A549 (cell line): Measurements from ENCODE around the gene PHRF1. TPM values are rescaled to one million over a fixed set of nuclear protein-coding genes. Genes with fewer than 3 reads are reported as not detected.
A peak's percentile ranks its signal among the peaks of the same experiment; 100 is the strongest.
"Not testable (repeated sequence)": the region's sequence is repeated elsewhere in the genome, so short reads cannot be mapped to it uniquely, and the experiment has no call there.

Source experiments
- ATAC-seq, 2 experiments: fragments of 200-7000 bp in 1 of 2; fragments of >200 bp in 1 of 2; cut with Nextera tagmentation in 1 of 2; cut with Tn5 transposase in 1 of 2; 3 replicates each; pipeline versions ENCODE4 v1.8.0 to v1.9.1; 2018 to 2020; ENCODE audit warnings: mild to moderate bottlenecking in 1 of 2, moderate library complexity in 1 of 2
- CTCF ChIA-PET: fragments of 300-600 bp; sonication (Branson Sonifier 250); formaldehyde crosslinking; extraction: SDS; loops from one replicate; lab custom pipeline; 2021; ENCODE audit warnings: antibody characterized with exemption, inconsistent platforms; lab: Yijun Ruan, JAX
- POLR2A ChIA-PET: fragments of 350-600 bp; formaldehyde crosslinking; extraction: SDS; loops from one replicate; lab custom pipeline; 2021; ENCODE audit warnings: antibody characterized with exemption, inconsistent platforms; lab: Yijun Ruan, JAX
- DNase-seq, 2 experiments: peaks; one replicate each; pipeline versions ENCODE4 v3.0.0 to v3.0.0-alpha.2; 2011 to 2016; ENCODE audit warnings: low read depth in 1 of 2, low spot score in 1 of 2
- FAIRE-seq: peaks from 2 replicates; lab custom pipeline; 2011; peaks lifted over from hg19 to GRCh38; lab: Jason Lieb, UNC
- H3K27ac ChIP-seq, 2 experiments: fragments of >200 bp; sonication (Bioruptor Twin); formaldehyde crosslinking; 3 replicates each; pipeline ENCODE4 v1.5.1; 2016 to 2017
- H3K4me1 ChIP-seq: fragments of >200 bp; sonication (Bioruptor Twin); formaldehyde crosslinking; 3 replicates; pipeline ENCODE4 v1.6.1; 2016
- H3K4me2 ChIP-seq: fragments of >200 bp; sonication (Bioruptor Twin); formaldehyde crosslinking; 3 replicates; pipeline ENCODE4 v1.6.1; 2016
- H3K4me3 ChIP-seq: fragments of >200 bp; sonication (Bioruptor Twin); formaldehyde crosslinking; 3 replicates; pipeline ENCODE4 v1.5.1; 2016
- H3K9me3 ChIP-seq: fragments of >200 bp; sonication (Bioruptor Twin); formaldehyde crosslinking; 3 replicates; pipeline ENCODE4 v1.6.1; 2016
- ATOH8 ChIP-seq: fragments of 250-450 bp; sonication (Bioruptor Pico); IDR thresholded peaks from 2 replicates; pipeline ENCODE4 v1.5.0; 2020; ENCODE audit warnings: low read depth, mild to moderate bottlenecking, moderate library complexity
- CEBPB ChIP-seq, 2 experiments: fragments of >200 bp in 1 of 2; sonication (Bioruptor Twin) in 1 of 2; formaldehyde crosslinking in 1 of 2; IDR thresholded peaks; 2 replicates each; pipeline ENCODE4 v1.6.1; 2012 to 2016
- ELK1 ChIP-seq: fragments of 150-350 bp; IDR thresholded peaks from 2 replicates; pipeline ENCODE4 v1.6.1; 2014; ENCODE audit warnings: low read depth, mild to moderate bottlenecking, low read length
- ESRRA ChIP-seq: fragments of 150-350 bp; IDR thresholded peaks from 2 replicates; pipeline ENCODE4 v1.6.1; 2014; ENCODE audit warnings: mild to moderate bottlenecking, low read length, borderline replicate concordance
- FOSB ChIP-seq: fragments of 250-450 bp; sonication (Bioruptor Pico); IDR thresholded peaks from 2 replicates; pipeline ENCODE4 v1.5.0; 2020; ENCODE audit warnings: mild to moderate bottlenecking, moderate library complexity
- FOSL2 ChIP-seq, 2 experiments: fragments of 450-650 bp in 1 of 2; fragments of >200 bp in 1 of 2; sonication (Bioruptor Twin) in 1 of 2; formaldehyde crosslinking; IDR thresholded peaks; 2 replicates each; pipeline versions ENCODE4 v1.5.0 to v1.6.1; 2016 to 2020; ENCODE audit warnings: mild to moderate bottlenecking in 1 of 2, moderate library complexity in 1 of 2
- HEYL ChIP-seq: fragments of 250-450 bp; sonication (Bioruptor Pico); IDR thresholded peaks from 2 replicates; pipeline ENCODE4 v1.8.0; 2021; ENCODE audit warnings: mild to moderate bottlenecking, moderate library complexity
- JUN ChIP-seq, 2 experiments: fragments of >200 bp; sonication (Bioruptor Twin); formaldehyde crosslinking; IDR thresholded peaks; 2 replicates in 1 of 2; 3 replicates in 1 of 2; pipeline ENCODE4 v1.6.1; 2016 to 2017
- MAX ChIP-seq: IDR thresholded peaks from 2 replicates; pipeline ENCODE4 v1.6.1; 2012
- PBX3 ChIP-seq: IDR thresholded peaks from 2 replicates; pipeline ENCODE4 v1.6.1; 2012
- PHF8 ChIP-seq: fragments of 200-600 bp; sonication (generic); IDR thresholded peaks from 2 replicates; pipeline ENCODE4 v1.6.1; 2016; ENCODE audit warnings: low read depth, mild to moderate bottlenecking, antibody characterized with exemption, moderate library complexity, borderline replicate concordance
- POLR2AphosphoS2 ChIP-seq: conservative IDR thresholded peaks from 2 replicates; pipeline ENCODE4 v1.6.1; 2012; ENCODE audit warnings: low read length, improper control_type of control experiment, inconsistent platforms
- RARB ChIP-seq: fragments of 250-450 bp; sonication (Bioruptor Pico); IDR thresholded peaks from 2 replicates; pipeline ENCODE4 v1.8.0; 2021; ENCODE audit warnings: mild to moderate bottlenecking, moderate library complexity
- REST ChIP-seq: fragments of 200-600 bp; sonication (generic); IDR thresholded peaks from 2 replicates; pipeline ENCODE4 v1.6.1; 2016; ENCODE audit warnings: antibody characterized with exemption, mild to moderate bottlenecking, moderate library complexity
- TFCP2L1 ChIP-seq: fragments of 250-450 bp; sonication (Bioruptor Pico); IDR thresholded peaks from 2 replicates; pipeline ENCODE4 v1.5.0; 2021; ENCODE audit warnings: mild to moderate bottlenecking
- TP53 ChIP-seq: fragments of 250-450 bp; sonication (Bioruptor Pico); IDR thresholded peaks from 2 replicates; pipeline ENCODE4 v1.5.0; 2021; ENCODE audit warnings: mild to moderate bottlenecking, moderate library complexity
- WGBS: methylation state at CpG from one replicate; pipeline ENCODE4 v1.1.6; 2017; ENCODE audit errors: missing lambda C conversion rate; 5-methylcytosine and 5-hydroxymethylcytosine counted together
- polyA plus RNA-seq, 4 experiments: library from polyadenylated mRNA; depleted of rRNA in 3 of 4; stranded (reverse); fragments of >200 nt; fragmentation: RNase III in 1 of 4; extraction: RNeasy Plus Mini Kit Qiagen cat#74134 plus additional on column Dnase treatment in 1 of 4; gene quantifications; 2 replicates in 3 of 4; 3 replicates in 1 of 4; pipeline ENCODE4 v1.2.3, GENCODE V29; 2011 to 2017

The PHRF1 gene
- polyA plus RNA-seq, 2 of the 4 experiments (the other 2 are of a cell fraction) = 10.8 to 25.3 TPM

- CTCF ChIA-PET = interaction anchor here (1.1 kb wide), 1 partner anchor 96 kb away, joined by 4 read pairs; no protein-coding TSS in a partner anchor
- H3K4me2 ChIP-seq = no peak overlapping the region
- POLR2A ChIA-PET = no interaction called here
- TF ChIP-seq ATOH8 (CRISPR knock-in tag) (no peak), FOSL2 (IDR thresholded peaks at IDR 0.05) (no peak), FOSL2 (CRISPR knock-in tag; IDR thresholded peaks at IDR 0.05) (peak; percentile 18; the same call in 1 of the 2 replicates)
- H3K9me3 ChIP-seq = no peaks in the 10 kb centered on the region
- ATAC-seq = no peak
- no peak for FAIRE-seq
- no peak overlapping the region for H3K4me3 ChIP-seq
- no peak for DNase-seq
- peaks cover 8% of the 10 kb centered on the region for H3K4me1 ChIP-seq
- 90% methylated on average over 10 of the region's 10 CpGs for WGBS
- H3K27ac ChIP-seq = no peak overlapping the region
Measured at GRCh38 chr11:650482-650881, 74.2 kb downstream of the PHRF1 start.

GRCh38 chr11:653136-653535 is 76.9 kb downstream of the PHRF1 start:
- H3K9me3 ChIP-seq, H3K4me2 ChIP-seq, DNase-seq, POLR2A ChIA-PET, FAIRE-seq, ATAC-seq, H3K27ac ChIP-seq, H3K4me3 ChIP-seq: not testable (repeated sequence)
- 88% methylated on average over 14 of the region's 14 CpGs for WGBS
- H3K4me1 ChIP-seq = peaks cover 14% of the 10 kb centered on the region
- CTCF ChIA-PET = interaction anchor here (0.7 kb wide), 1 partner anchor 69 kb away, joined by 3 read pairs; no protein-coding TSS in a partner anchor

GRCh38 chr11:653837-654236 is 77.6 kb downstream of the PHRF1 start:
- WGBS = 92% methylated on average over 12 of the region's 15 CpGs
- FAIRE-seq = no peak
- H3K4me2 ChIP-seq = no peak overlapping the region
- no peak overlapping the region for H3K4me3 ChIP-seq
- ATAC-seq = peak in 1 of 2 experiments; percentile 21; a peak in 2 of 6 replicates
- TF ChIP-seq TP53 (CRISPR knock-in tag) (no peak), JUN (IDR thresholded peaks at IDR 0.05) (no peak), POLR2AphosphoS2 (no peak), HEYL (CRISPR knock-in tag) (no peak), TFCP2L1 (CRISPR knock-in tag) (no peak), PHF8 (no peak)
- TF ChIP-seq, all 56 proteins: peak for 0
- no peak for DNase-seq
- POLR2A ChIA-PET = no interaction called here
- CTCF ChIA-PET = interaction anchor here (0.8 to 3.8 kb wide), 3 partner anchors 10 to 74 kb away, joined by 3 to 21 read pairs (median 6); no protein-coding TSS in a partner anchor
- no peaks in the 10 kb centered on the region for H3K9me3 ChIP-seq
- H3K4me1 ChIP-seq = peaks cover 14% of the 10 kb centered on the region
- H3K27ac ChIP-seq = no peak overlapping the region

GRCh38 chr11:654444-654843 is 78.2 kb downstream of the PHRF1 start:
- H3K9me3 ChIP-seq, ATAC-seq, H3K4me3 ChIP-seq, H3K27ac ChIP-seq, H3K4me2 ChIP-seq, POLR2A ChIA-PET, DNase-seq, FAIRE-seq: not testable (repeated sequence)
- CTCF ChIA-PET = interaction anchor here (0.8 to 3.8 kb wide), 6 partner anchors 8 to 100 kb away, joined by 3 to 21 read pairs (median 5); no protein-coding TSS in a partner anchor
- H3K4me1 ChIP-seq = peaks cover 14% of the 10 kb centered on the region
- peak in 1 of 2 experiments; percentile 59; a peak in 1 of 4 replicates for TF ChIP-seq CEBPB (IDR thresholded peaks at IDR 0.05)
- TF ChIP-seq, all 56 proteins: peak for 1; not testable (repeated sequence) for 55
- WGBS = 97% methylated on average over 12 of the region's 12 CpGs

GRCh38 chr11:655036-655726 is 78.9 kb downstream of the PHRF1 start:
- Histone ChIP-seq H3K9me3 (no peaks in the 10 kb centered on the region), H3K4me1 (peaks cover 14% of the 10 kb centered on the region), H3K27ac (no peak overlapping the region), H3K4me3 (no peak overlapping the region), H3K4me2 (peak overlapping the region; percentile 48; the same call in 2 of the 3 replicates)
- CTCF ChIA-PET = interaction anchor here (0.6 to 3.8 kb wide), 14 partner anchors 8 to 100 kb away, joined by 3 to 21 read pairs (median 5); partner anchors contain the start of genes DEAF1, TALDO1 and TMEM80
- 71% methylated on average over 30 of the region's 30 CpGs for WGBS
- DNase-seq (peak in 1 of 2 experiments; percentile 36), FAIRE-seq (no peak), ATAC-seq (peak; percentile 25 to 60; a peak in 4 of 6 replicates)
- POLR2A ChIA-PET = interaction anchor here (0.6 kb wide), 1 partner anchor 9 kb away, joined by 3 read pairs; no protein-coding TSS in a partner anchor
- TF ChIP-seq REST (no peak), ESRRA (no peak), ELK1 (no peak), FOSB (no peak), RARB (no peak), MAX (no peak), PBX3 (no peak)
